IMR-90 (cell line): Measurements from ENCODE around the gene SDK1. TPM values are rescaled to one million over a fixed set of nuclear protein-coding genes. Genes with fewer than 3 reads are reported as not detected.

Source experiments
- ATAC-seq: fragments of 200-7000 bp; cut with Tn5 transposase; 2 replicates; pipeline ENCODE4 v1.9.1; 2020; ENCODE audit warnings: low read depth, mild to moderate bottlenecking, moderate library complexity
- BruUV-seq: library from RNA; stranded (reverse); fragments of 400-500 nt; replicated peaks from 2 replicates; lab custom pipeline; 2021; lab: Mats Ljungman, UMichigan
- CTCF ChIA-PET: fragments of 300-600 bp; formaldehyde crosslinking; extraction: SDS; loops from one replicate; lab custom pipeline; 2021; ENCODE audit warnings: antibody characterized with exemption; lab: Yijun Ruan, JAX
- POLR2A ChIA-PET: fragments of 300-600 bp; sonication (Branson Sonifier 250); formaldehyde crosslinking; loops from one replicate; lab custom pipeline; 2022; ENCODE audit warnings: antibody characterized with exemption; ENCODE audit not compliant: unreplicated experiment; lab: Charles Lee
- DNase-seq: peaks from one replicate; pipeline ENCODE4 v3.0.0; 2013
- H2AFZ ChIP-seq: replicated peaks from 2 replicates; pipeline ENCODE3; 2013; ENCODE audit warnings: low read length, mild to moderate bottlenecking; ENCODE audit not compliant: poor library complexity
- H2AK5ac ChIP-seq: 2 replicates; pipeline ENCODE4 v1.6.1; 2013; ENCODE audit warnings: low read depth, low read length, inconsistent platforms
- H2AK9ac ChIP-seq: replicated peaks from 2 replicates; pipeline ENCODE3; 2013; ENCODE audit warnings: mild to moderate bottlenecking, low read depth, low read length, moderate library complexity; ENCODE audit not compliant: poor library complexity
- H2BK120ac ChIP-seq: 2 replicates; pipeline ENCODE4 v1.6.1; 2013; ENCODE audit warnings: low read depth, low read length, inconsistent platforms
- H2BK15ac ChIP-seq: 3 replicates; pipeline ENCODE4 v1.6.1; 2013; ENCODE audit warnings: low read depth, low read length, inconsistent platforms
- H2BK20ac ChIP-seq: 2 replicates; pipeline ENCODE4 v1.6.1; 2013; ENCODE audit warnings: low read depth, mild to moderate bottlenecking, inconsistent platforms, low read length, moderate library complexity
- H2BK5ac ChIP-seq: 2 replicates; pipeline ENCODE4 v1.6.1; 2013; ENCODE audit warnings: mild to moderate bottlenecking, low read depth, low read length, inconsistent platforms; ENCODE audit not compliant: poor library complexity, severe bottlenecking
- H3K14ac ChIP-seq: replicated peaks from 2 replicates; pipeline ENCODE4 v1.6.1; 2013; ENCODE audit warnings: low read depth, low read length, inconsistent platforms
- H3K18ac ChIP-seq: 2 replicates; pipeline ENCODE4 v1.6.1; 2013; ENCODE audit warnings: low read depth, low read length, control low read depth
- H3K23ac ChIP-seq: 2 replicates; pipeline ENCODE4 v1.6.1; 2013; ENCODE audit warnings: low read depth, low read length, inconsistent platforms
- H3K27ac ChIP-seq: 2 replicates; pipeline ENCODE4 v1.5.1; 2013; ENCODE audit warnings: mild to moderate bottlenecking, control low read depth, low read length; ENCODE audit not compliant: insufficient read depth
- H3K27me3 ChIP-seq: 2 replicates; pipeline ENCODE4 v1.6.1; 2013; ENCODE audit warnings: low read length; ENCODE audit not compliant: control insufficient read depth, insufficient read depth
- H3K36me3 ChIP-seq: 2 replicates; pipeline ENCODE4 v1.6.1; 2013; ENCODE audit warnings: low read length, mixed read lengths; ENCODE audit not compliant: control insufficient read depth, insufficient read depth
- H3K4ac ChIP-seq: 2 replicates; pipeline ENCODE4 v1.6.1; 2013; ENCODE audit warnings: low read depth, low read length, inconsistent platforms
- H3K4me1 ChIP-seq: 2 replicates; pipeline ENCODE4 v1.6.1; 2013; ENCODE audit warnings: low read length, mixed read lengths; ENCODE audit not compliant: control insufficient read depth, insufficient read depth
- H3K4me2 ChIP-seq: 2 replicates; pipeline ENCODE4 v1.6.1; 2013; ENCODE audit warnings: low read depth, mild to moderate bottlenecking, control low read depth, low read length, moderate library complexity
- H3K4me3 ChIP-seq: 2 replicates; pipeline ENCODE4 v1.5.1; 2013; ENCODE audit warnings: low read depth, mild to moderate bottlenecking, control low read depth, low read length, moderate library complexity; ENCODE audit not compliant: insufficient read depth
- H3K56ac ChIP-seq: 2 replicates; pipeline ENCODE4 v1.6.1; 2013; ENCODE audit warnings: low read length, inconsistent platforms; ENCODE audit not compliant: insufficient read depth; ENCODE audit errors: extremely low read depth
- H3K79me1 ChIP-seq, 2 experiments: 2 replicates each; pipeline ENCODE4 v1.6.1; 2013; ENCODE audit warnings: low read length in 2 of 2, inconsistent platforms in 1 of 2, low read depth in 1 of 2
- H3K9ac ChIP-seq: 2 replicates; pipeline ENCODE4 v1.6.1; 2013; ENCODE audit warnings: low read depth, low read length, control low read depth
- H3K9me1 ChIP-seq: 2 replicates; pipeline ENCODE4 v1.6.1; 2013; ENCODE audit warnings: low read length, inconsistent platforms; ENCODE audit not compliant: insufficient read depth
- H3K9me3 ChIP-seq: 2 replicates; pipeline ENCODE4 v1.6.1; 2013; ENCODE audit warnings: low read length; ENCODE audit not compliant: control insufficient read depth, insufficient read depth
- H4K20me1 ChIP-seq: 2 replicates; pipeline ENCODE4 v1.6.1; 2013; ENCODE audit warnings: low read length, inconsistent platforms; ENCODE audit not compliant: insufficient read depth
- H4K5ac ChIP-seq: 2 replicates; pipeline ENCODE4 v1.6.1; 2013; ENCODE audit warnings: mild to moderate bottlenecking, low read depth, low read length, control low read depth
- H4K8ac ChIP-seq, 2 experiments: 2 replicates each; pipeline ENCODE4 v1.6.1; 2013; ENCODE audit warnings: low read depth in 2 of 2, low read length in 2 of 2, control low read depth in 1 of 2, inconsistent platforms in 1 of 2
- H4K91ac ChIP-seq: 2 replicates; pipeline ENCODE4 v1.6.1; 2013; ENCODE audit warnings: low read depth, low read length, inconsistent platforms; ENCODE audit not compliant: insufficient read depth
- ELK1 ChIP-seq: fragments of 150-350 bp; IDR thresholded peaks from 2 replicates; pipeline ENCODE4 v1.6.1; 2016; ENCODE audit warnings: low read depth, mild to moderate bottlenecking, low read length, moderate library complexity, borderline replicate concordance
- FOS ChIP-seq: fragments of 150-350 bp; IDR thresholded peaks from 2 replicates; pipeline ENCODE4 v1.6.1; 2016; ENCODE audit warnings: low read depth, low read length
- POLR2A ChIP-seq: IDR thresholded peaks from 2 replicates; pipeline ENCODE4 v1.6.1; 2012; ENCODE audit warnings: mild to moderate bottlenecking, low read depth, low read length
- RAD21 ChIP-seq: IDR thresholded peaks from 2 replicates; pipeline ENCODE4 v1.6.1; 2012; ENCODE audit warnings: low read length, improper control_type of control experiment
- RCOR1 ChIP-seq: IDR thresholded peaks from 2 replicates; pipeline ENCODE4 v1.6.1; 2012; ENCODE audit warnings: mild to moderate bottlenecking, low read length, improper control_type of control experiment; ENCODE audit not compliant: insufficient replicate concordance
- RFX5 ChIP-seq: IDR thresholded peaks from 2 replicates; pipeline ENCODE4 v1.8.0; 2012; ENCODE audit warnings: low read depth, mild to moderate bottlenecking, low read length, moderate library complexity
- USF2 ChIP-seq: fragments of 150-350 bp; IDR thresholded peaks from 2 replicates; pipeline ENCODE4 v1.6.1; 2017; ENCODE audit warnings: mild to moderate bottlenecking, antibody characterized with exemption, low read length, low read depth
- WGBS, 2 experiments: methylation state at CpG; one replicate each; pipeline versions ENCODE4 v1.1.5 to v1.1.7; 2013; ENCODE audit warnings: missing lambda C conversion rate in 2 of 2; ENCODE audit not compliant: insufficient read length in 1 of 2; ENCODE audit errors: extremely low coverage in 2 of 2; 5-methylcytosine and 5-hydroxymethylcytosine counted together
- dilution Hi-C: fragments of 300-500 bp; cut with HindIII; formaldehyde crosslinking; loops from one replicate; pipeline ENCODE4 v1.14.3; 2018; ENCODE audit warnings: low sequenced_read_pairs; ENCODE audit not compliant: unreplicated experiment
- in situ Hi-C: fragments of 300-500 bp; cut with MboI; formaldehyde crosslinking; loops from 3 replicates; pipeline ENCODE4 v1.14.3; 2019; ENCODE audit warnings: low sequenced_read_pairs, inconsistent platforms, mixed read lengths
- intact Hi-C: fragments of 100-400 bp; cut with micrococcal nuclease; formaldehyde crosslinking; loops from 2 replicates; pipeline ENCODE4 v1.10.0; 2022
- polyA plus RNA-seq, 3 experiments: library from polyadenylated mRNA; depleted of rRNA; stranded (reverse); fragments of >200 nt; gene quantifications; 2 replicates each; pipeline ENCODE4 v1.2.3, GENCODE V29; 2012; ENCODE audit warnings: low replicate concordance in 1 of 3
- total RNA-seq: library from RNA; depleted of rRNA; stranded (reverse); fragments of >200 nt; gene quantifications from 2 replicates; pipeline ENCODE4 v1.2.3, GENCODE V29; 2012

The SDK1 gene
- total and polyA plus RNA-seq, 2 of the 4 experiments (the other 2 are of a cell fraction) = 1.5 to 1.6 TPM

- no peak overlapping the region for H3K56ac ChIP-seq
- no peaks in the 10 kb centered on the region for H3K79me1 ChIP-seq
- H3K9me3 ChIP-seq = peaks cover 13% of the 10 kb centered on the region
- H2BK20ac ChIP-seq = no peak overlapping the region
- no peak overlapping the region for H3K9ac ChIP-seq
- ChIA-PET POLR2A (no interaction called here), CTCF (no interaction called here)
- 40% methylated on average over 1 of the region's 8 CpGs; no CpG with 5 or more reads in 1 of the 2 experiments for WGBS, 2 experiments
- no peak overlapping the region for H2BK120ac ChIP-seq
- intact Hi-C loops (no loop called here), dilution Hi-C loops (no loop called here), in situ Hi-C loops (no loop called here)
- H4K20me1 ChIP-seq = no peaks in the 10 kb centered on the region
- H2BK5ac ChIP-seq = no peak overlapping the region
- H3K9me1 ChIP-seq = no peaks in the 10 kb centered on the region
- TF ChIP-seq RFX5 (no peak), RAD21 (no peak), ELK1 (no peak), USF2 (no peak), RCOR1 (no peak), POLR2A (no peak), FOS (no peak)
- H3K23ac ChIP-seq = no peak overlapping the region
- no peaks in the 10 kb centered on the region for H3K27me3 ChIP-seq
- H3K4me2 ChIP-seq = no peak overlapping the region
- no peak overlapping the region for H3K4ac ChIP-seq
- no peak overlapping the region for H2BK15ac ChIP-seq
- no peak overlapping the region for H3K27ac ChIP-seq
- H4K5ac ChIP-seq = no peak overlapping the region
- H2AFZ ChIP-seq = no peak overlapping the region
- H3K4me1 ChIP-seq = no peaks in the 10 kb centered on the region
- H2AK5ac ChIP-seq = no peak overlapping the region
- H4K91ac ChIP-seq = no peak overlapping the region
- DNase-seq (peak; percentile 6), ATAC-seq (no peak)
- H3K14ac ChIP-seq = no peak overlapping the region
- H3K18ac ChIP-seq = no peak overlapping the region
- H3K36me3 ChIP-seq = no peaks in the 10 kb centered on the region
- no peak overlapping the region for H2AK9ac ChIP-seq
- BruUV-seq = no TSS peak
- no peak overlapping the region for H4K8ac ChIP-seq
- no peak overlapping the region for H3K4me3 ChIP-seq
Observed at GRCh38 chr7:4123823-4124222, 822.8 kb downstream of the SDK1 start.
